Activated naive CD4-positive, alpha-beta T cell treated with anti-CD3 and anti-CD28 coated beads, Interleukin-2, amount 50 U/mL, for 72 hours (primary cell): ENCODE data around the gene GSTM1. TPM values are rescaled to one million over a fixed set of nuclear protein-coding genes. Genes with fewer than 3 reads are reported as not detected.
A peak's percentile ranks its signal among the peaks of the same experiment; 100 is the strongest.
"Not testable (repeated sequence)": the region's sequence is repeated elsewhere in the genome, so short reads cannot be mapped to it uniquely, and the experiment has no call there.

ENCODE experiments used
- ATAC-seq, 2 donors: fragments of 150-1000 bp; cut with Tn5 transposase; 2 replicates each; pipeline ENCODE4 v1.10.0; 2021; ENCODE audit warnings: mild to moderate bottlenecking in 2 of 2, moderate library complexity in 2 of 2
- DNase-seq, 2 donors: peaks; one replicate each; pipeline ENCODE4 v3.0.0; 2021 to 2022; ENCODE audit warnings: low spot score in 2 of 2
- H3K27ac Mint-ChIP-seq, 2 donors: one replicate each; pipeline ENCODE4 v1.8.0; 2022; ENCODE audit warnings: mild to moderate bottlenecking in 2 of 2, mixed read lengths in 2 of 2
- H3K36me3 Mint-ChIP-seq, 2 donors: one replicate each; pipeline ENCODE4 v1.8.0; 2022; ENCODE audit warnings: mixed read lengths in 2 of 2
- H3K9me3 Mint-ChIP-seq, 2 donors: one replicate each; pipeline ENCODE4 v1.8.0; 2022; ENCODE audit warnings: mixed read lengths in 2 of 2
- total RNA-seq, 2 donors: library from RNA; stranded (reverse); gene quantifications; one replicate each; pipeline ENCODE4 v1.2.3, GENCODE V29; 2022

Gene GSTM1
- total RNA-seq, 2 donors from 2014 or later, result 129 TPM; not detected in 1

DNA sequence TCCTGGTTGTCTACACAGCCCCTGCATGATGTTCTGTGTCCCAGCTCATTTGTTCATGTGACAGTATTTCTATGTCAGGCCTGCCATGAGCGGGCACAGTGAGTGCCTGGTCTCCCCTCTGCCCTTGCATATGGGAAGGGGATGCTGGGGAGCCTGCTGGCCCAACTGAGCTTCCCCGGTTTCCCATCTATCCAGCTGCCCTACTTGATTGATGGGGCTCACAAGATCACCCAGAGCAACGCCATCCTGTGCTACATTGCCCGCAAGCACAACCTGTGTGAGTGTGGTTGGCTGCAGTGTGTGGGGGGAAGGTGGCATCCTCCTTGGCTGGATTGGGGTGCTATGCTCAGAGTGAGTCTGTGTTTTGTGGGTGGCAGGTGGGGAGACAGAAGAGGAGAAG is 30.2 kb upstream of the GSTM1 start:
- H3K36me3 Mint-ChIP-seq, result no peaks in the 10 kb centered on the region
- ATAC-seq, result no peak
- DNase-seq, result no peak
- H3K9me3 Mint-ChIP-seq, result no peaks in the 10 kb centered on the region
- no peak overlapping the region for H3K27ac Mint-ChIP-seq

DNA sequence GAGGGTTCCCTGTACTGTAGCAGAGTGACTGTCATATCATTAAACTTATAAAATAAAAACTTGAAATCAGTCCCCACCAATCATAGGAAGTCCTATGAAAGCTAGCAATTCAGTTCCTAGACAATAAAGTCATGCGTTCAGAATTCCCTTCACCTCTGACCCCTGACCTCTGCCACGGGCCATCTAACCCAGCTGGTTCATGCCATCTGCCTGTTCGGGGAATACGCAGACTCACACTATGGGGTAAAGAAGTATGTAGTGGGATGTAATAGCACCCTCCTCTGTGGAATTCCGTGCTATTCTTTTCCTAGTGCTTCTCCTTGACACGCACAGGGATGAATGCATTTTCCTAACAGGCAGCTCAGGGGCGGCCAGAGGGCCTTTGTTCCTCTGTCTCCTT is 29.6 kb upstream of the GSTM1 start:
- no peaks in the 10 kb centered on the region for H3K36me3 Mint-ChIP-seq
- ATAC-seq, result no peak
- H3K9me3 Mint-ChIP-seq, result no peaks in the 10 kb centered on the region
- no peak for DNase-seq
- H3K27ac Mint-ChIP-seq, result no peak overlapping the region

- Mint-ChIP-seq H3K36me3 (no peaks in the 10 kb centered on the region), H3K27ac (no peak overlapping the region), H3K9me3 (no peaks in the 10 kb centered on the region)
- ATAC-seq, result no peak
- no peak for DNase-seq
These were observed 29.0 kb upstream of the GSTM1 start for GRCh38 chr1:109658533-109659042.

DNA sequence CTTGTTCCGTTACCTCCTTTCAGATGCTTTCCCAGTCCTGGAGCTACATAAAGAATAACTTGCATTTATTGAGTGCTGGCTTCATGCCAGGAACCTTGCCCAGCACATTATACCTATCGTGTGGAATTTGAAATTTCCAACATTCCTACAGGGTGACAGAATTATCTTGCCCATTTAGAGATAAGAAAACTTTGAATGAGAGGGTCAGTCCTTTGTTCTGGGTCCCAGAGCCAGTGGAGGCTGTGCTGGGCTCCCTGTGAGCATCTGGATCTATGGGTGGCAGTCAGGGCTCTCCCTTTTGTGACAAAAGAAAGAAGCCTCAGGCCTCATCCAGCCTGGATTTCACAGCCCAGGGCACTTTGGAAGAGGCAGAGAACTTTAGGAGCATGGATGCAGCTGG is 28.5 kb upstream of the GSTM1 start:
- no peaks in the 10 kb centered on the region for H3K9me3 Mint-ChIP-seq
- H3K36me3 Mint-ChIP-seq, result no peaks in the 10 kb centered on the region
- DNase-seq, result no peak
- no peak for ATAC-seq
- H3K27ac Mint-ChIP-seq, result no peak overlapping the region

DNA sequence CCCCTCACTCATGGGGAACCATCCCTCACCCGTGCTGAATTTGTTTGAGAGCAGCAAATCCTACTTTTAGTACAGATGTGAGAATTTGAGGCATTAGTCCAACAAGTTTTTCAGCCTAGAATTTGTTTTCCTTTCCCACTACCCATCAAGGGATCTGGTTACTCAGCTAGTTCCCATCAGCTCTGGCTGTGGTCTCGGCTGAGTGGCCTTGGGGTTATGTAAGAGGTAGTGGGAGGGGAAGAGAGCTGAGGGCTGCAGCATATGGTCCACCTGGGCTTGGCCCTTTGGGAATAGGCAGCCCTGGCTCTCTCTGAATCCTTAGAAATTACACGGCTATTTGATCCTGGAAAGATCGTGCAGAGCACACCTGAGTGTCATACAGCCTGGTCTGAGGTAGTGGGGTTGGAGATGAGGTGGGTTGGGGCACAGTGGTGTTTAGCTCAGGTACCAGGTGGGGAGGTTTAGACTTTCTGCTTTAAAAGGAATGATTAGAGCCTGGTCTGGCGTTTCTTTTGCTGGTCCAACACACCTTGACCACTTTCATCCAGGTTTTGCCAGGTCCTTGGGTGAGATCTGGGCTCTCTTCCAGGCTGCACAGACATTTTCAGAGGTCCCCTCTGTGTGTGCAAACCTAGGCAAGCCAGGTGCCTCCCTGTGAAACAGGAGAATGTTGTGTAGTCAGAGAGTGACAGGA is 27.5 kb upstream of the GSTM1 start:
- no peaks in the 10 kb centered on the region for H3K9me3 Mint-ChIP-seq
- H3K27ac Mint-ChIP-seq, result no peak overlapping the region
- DNase-seq, result no peak
- H3K36me3 Mint-ChIP-seq, result no peaks in the 10 kb centered on the region
- ATAC-seq, result no peak

- not testable (repeated sequence) for H3K36me3 Mint-ChIP-seq, H3K9me3 Mint-ChIP-seq, ATAC-seq, DNase-seq, H3K27ac Mint-ChIP-seq
These were observed 27.0 kb upstream of the GSTM1 start for GRCh38 chr1:109660691-109661026.

DNA sequence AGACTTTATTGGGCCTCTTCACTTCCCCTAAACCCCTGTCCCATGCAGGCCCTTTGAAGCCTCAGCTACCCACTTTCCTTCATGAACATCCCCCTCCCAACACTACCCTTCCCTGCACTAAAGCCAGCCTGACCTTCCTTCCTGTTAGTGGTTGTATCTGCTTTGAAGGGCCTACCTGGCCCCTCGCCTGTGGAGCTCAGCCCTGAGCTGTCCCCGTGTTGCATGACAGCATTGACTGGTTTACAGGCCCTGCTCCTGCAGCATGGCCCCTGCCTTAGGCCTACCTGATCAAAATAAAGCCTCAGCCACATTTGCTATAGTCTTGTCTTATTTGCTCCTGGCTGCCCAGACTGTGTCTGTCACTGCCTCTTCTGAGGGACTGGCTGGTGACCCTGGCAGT is 26.2 kb upstream of the GSTM1 start:
- no peaks in the 10 kb centered on the region for H3K9me3 Mint-ChIP-seq
- no peaks in the 10 kb centered on the region for H3K36me3 Mint-ChIP-seq
- H3K27ac Mint-ChIP-seq, result no peak overlapping the region
- DNase-seq (no peak), ATAC-seq (no peak)

DNA sequence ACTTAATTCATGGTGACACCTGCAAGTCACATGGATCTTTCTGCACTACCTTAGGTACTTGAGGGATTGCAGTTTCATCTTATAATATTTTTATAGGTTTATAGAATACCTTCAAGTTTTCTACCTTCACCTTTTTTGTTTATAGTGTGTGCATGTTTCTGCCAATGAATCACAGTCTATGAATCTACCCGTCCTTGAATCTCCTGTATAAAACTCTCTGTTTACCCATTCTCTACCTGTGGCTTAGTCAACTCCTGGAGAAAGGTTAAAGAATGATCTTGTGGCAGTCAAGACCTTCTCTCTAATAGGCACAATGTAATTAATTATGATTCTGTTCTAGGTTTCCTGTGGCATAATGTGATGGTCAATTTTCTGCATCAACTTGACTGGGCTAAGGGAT is 22.9 kb upstream of the GSTM1 start:
- H3K36me3 Mint-ChIP-seq, result no peaks in the 10 kb centered on the region
- DNase-seq, result no peak
- no peak overlapping the region for H3K27ac Mint-ChIP-seq
- ATAC-seq, result no peak
- H3K9me3 Mint-ChIP-seq, result no peaks in the 10 kb centered on the region

DNA sequence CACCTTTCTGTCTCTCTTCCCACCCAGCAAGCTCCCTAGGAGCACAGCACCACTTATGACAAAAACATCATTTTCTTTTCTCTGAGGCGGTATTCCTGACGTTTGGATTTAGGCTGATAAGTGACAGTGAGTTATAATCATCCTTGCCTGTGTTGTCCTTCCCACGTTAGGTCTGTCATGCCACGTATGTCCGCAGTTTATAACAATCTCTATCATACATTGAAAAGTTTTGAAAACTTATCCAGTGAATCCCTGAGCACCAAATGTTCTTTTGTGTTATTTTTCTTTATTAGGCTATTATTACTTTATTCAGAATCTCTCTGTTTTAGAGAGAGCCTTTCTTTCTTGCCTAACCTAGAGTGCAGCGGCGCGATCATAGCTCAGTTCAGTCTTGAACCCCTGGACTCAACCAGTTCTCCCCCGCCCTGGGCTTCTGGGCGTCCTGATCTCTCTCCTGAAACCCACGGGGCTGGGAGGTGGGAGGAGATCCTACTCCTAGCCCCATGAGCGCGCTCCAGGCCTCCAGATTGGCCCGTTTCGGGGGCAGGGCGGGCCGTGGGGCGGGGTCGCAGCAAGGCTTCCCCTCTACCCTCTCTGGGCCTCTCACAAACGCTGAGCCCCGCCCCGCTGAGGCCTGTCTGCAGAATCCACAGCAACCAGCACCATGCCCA is 20.0 kb upstream of the GSTM1 start, which contains the start of gene GSTM2:
Gene GSTM2, plus strand, starts transcription at position 606 of the 671 bp plus-strand sequence. Its CDS starts 59 bp downstream, at position 665.
- peak; percentile 67 to 93 for DNase-seq
- peak within 1 kb of the TSS; percentile 56 to 91 for H3K27ac Mint-ChIP-seq
- peaks cover 0 to 7% of the 10 kb centered on the region in 2 donors for H3K9me3 Mint-ChIP-seq
- peak; percentile 97 to 100 for ATAC-seq
- H3K36me3 Mint-ChIP-seq, result peaks cover 0 to 10% of the 10 kb centered on the region in 2 donors

DNA sequence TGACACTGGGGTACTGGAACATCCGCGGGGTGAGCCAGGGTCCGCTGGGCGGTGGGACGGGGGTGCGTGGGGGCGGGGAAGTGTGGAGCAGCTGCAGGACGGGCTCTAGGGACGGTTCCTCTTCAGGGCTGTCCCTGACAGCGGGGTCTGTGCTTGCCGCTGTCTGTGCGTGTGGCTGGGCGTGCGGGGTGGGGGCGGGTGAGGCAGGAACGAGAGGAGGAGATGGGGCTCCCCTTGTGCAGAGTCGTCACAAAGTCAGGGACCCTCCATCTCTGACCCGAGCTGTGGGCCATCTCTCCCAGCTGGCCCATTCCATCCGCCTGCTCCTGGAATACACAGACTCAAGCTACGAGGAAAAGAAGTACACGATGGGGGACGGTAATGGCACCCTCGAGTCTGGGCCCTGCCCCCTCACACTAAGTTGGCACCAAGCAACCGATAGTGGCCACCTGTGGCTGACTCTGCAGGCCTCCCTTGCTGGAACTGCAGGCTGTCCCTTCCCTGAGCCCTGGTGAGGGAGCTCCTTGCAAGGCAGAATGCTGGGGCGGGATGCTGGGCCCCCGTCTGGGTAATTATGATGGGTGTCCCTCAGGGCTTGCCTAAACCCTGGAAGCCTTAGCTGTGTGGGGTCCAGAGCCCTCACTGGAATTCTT is 19.4 kb upstream of the GSTM1 start:
- Mint-ChIP-seq H3K27ac (peak overlapping the region in 1 of 2 donors; percentile 56), H3K9me3 (peaks cover 0 to 7% of the 10 kb centered on the region in 2 donors), H3K36me3 (peaks cover 0 to 10% of the 10 kb centered on the region in 2 donors)
- ATAC-seq (no peak), DNase-seq (no peak)

GRCh38 chr1:109669246-109669948 is 18.2 kb upstream of the GSTM1 start:
- H3K36me3 Mint-ChIP-seq, result peaks cover 0 to 10% of the 10 kb centered on the region in 2 donors
- no peak for ATAC-seq
- H3K27ac Mint-ChIP-seq, result no peak overlapping the region
- H3K9me3 Mint-ChIP-seq, result peaks cover 0 to 7% of the 10 kb centered on the region in 2 donors
- DNase-seq, result no peak

- not testable (repeated sequence) for DNase-seq, ATAC-seq, H3K9me3 Mint-ChIP-seq
- H3K36me3 Mint-ChIP-seq, result peaks cover 0 to 10% of the 10 kb centered on the region in 2 donors
- peak overlapping the region in 1 of 2 donors; percentile 18 for H3K27ac Mint-ChIP-seq
These were observed 17.7 kb upstream of the GSTM1 start for GRCh38 chr1:109669949-109670302.

GRCh38 chr1:109671067-109671466 is 16.6 kb upstream of the GSTM1 start:
- Mint-ChIP-seq H3K27ac (peak overlapping the region in 1 of 2 donors; percentile 18), H3K36me3 (peaks cover 0 to 10% of the 10 kb centered on the region in 2 donors), H3K9me3 (peaks cover 0 to 7% of the 10 kb centered on the region in 2 donors)
- no peak for DNase-seq
- ATAC-seq, result no peak

- not testable (repeated sequence) for H3K9me3 Mint-ChIP-seq, ATAC-seq, DNase-seq, H3K27ac Mint-ChIP-seq
- H3K36me3 Mint-ChIP-seq, result peaks cover 0 to 10% of the 10 kb centered on the region in 2 donors
These were observed 13.8 kb upstream of the GSTM1 start for GRCh38 chr1:109673861-109674260.

DNA sequence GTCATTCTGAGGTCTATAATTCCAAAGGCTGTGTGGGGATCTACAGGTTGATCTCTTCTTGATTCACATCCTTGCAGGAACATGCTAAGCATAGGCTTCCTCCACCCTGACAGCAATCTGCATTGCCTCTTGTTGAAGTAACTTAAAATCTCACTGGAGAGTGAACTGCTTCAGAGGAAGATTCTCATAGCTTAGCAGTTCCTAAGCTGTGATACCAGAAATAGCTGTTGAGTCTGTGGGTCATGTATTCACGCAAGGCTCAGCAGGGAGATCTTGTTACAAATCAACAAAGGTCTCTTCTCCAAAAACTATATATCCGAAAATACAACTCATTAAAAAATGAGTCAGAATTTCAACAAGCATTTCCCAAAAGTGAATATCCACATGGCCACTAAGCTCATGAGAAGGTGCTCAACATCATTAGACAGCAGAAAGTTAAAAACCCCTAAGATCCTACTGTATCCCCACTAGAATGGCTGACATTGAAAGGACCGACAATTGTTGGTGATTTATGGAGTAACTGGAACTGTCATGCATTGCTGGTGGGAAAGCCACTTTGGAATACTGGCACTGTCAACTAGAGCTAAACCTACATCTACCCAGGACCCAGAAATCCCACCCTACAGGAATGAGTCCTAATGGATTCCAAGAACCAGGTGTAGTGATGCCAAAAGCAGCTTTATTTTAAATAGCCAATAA is 10.8 kb upstream of the GSTM1 start:
- not testable (repeated sequence) for ATAC-seq, H3K27ac Mint-ChIP-seq, H3K9me3 Mint-ChIP-seq, H3K36me3 Mint-ChIP-seq, DNase-seq

GRCh38 chr1:109677459-109677858 is 10.2 kb upstream of the GSTM1 start:
- ATAC-seq (no peak), DNase-seq (no peak)
- Mint-ChIP-seq H3K27ac (no peak overlapping the region), H3K36me3 (no peaks in the 10 kb centered on the region), H3K9me3 (no peaks in the 10 kb centered on the region)
